ENCODE data around the gene RIMBP2.

DNA sequence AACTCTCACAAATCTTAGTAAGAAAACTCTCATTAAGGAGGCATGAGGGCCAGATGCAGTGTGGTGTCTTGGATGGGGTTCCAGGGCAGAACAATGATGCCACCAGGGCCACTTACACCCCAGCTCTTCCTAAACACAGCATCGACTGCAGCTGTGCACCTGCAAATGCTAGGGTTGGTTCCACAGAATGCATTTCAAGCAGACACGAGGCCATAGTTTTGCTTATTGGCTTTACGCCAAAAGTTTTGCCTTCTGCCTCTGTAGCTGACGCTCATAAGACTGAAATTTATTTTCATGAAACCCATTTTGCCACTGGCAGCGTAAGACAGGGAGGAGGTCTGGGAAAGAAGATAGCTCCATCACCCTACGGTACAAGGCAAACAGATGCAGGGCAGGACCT is 179.0 kb downstream of the RIMBP2 start:
- TF ChIP-seq, protein P1, sequence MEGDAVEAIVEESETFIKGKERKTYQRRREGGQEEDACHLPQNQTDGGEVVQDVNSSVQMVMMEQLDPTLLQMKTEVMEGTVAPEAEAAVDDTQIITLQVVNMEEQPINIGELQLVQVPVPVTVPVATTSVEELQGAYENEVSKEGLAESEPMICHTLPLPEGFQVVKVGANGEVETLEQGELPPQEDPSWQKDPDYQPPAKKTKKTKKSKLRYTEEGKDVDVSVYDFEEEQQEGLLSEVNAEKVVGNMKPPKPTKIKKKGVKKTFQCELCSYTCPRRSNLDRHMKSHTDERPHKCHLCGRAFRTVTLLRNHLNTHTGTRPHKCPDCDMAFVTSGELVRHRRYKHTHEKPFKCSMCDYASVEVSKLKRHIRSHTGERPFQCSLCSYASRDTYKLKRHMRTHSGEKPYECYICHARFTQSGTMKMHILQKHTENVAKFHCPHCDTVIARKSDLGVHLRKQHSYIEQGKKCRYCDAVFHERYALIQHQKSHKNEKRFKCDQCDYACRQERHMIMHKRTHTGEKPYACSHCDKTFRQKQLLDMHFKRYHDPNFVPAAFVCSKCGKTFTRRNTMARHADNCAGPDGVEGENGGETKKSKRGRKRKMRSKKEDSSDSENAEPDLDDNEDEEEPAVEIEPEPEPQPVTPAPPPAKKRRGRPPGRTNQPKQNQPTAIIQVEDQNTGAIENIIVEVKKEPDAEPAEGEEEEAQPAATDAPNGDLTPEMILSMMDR (IDR thresholded peaks at IDR 0.05; ENCODE audit: low read depth, low read length), result no peak
- TF ChIP-seq, protein P2, sequence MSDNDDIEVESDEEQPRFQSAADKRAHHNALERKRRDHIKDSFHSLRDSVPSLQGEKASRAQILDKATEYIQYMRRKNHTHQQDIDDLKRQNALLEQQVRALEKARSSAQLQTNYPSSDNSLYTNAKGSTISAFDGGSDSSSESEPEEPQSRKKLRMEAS (IDR thresholded peaks at IDR 0.05; ENCODE audit: low read depth, low read length), result no peak
